ENCODE data around the gene NTSR1.

The NTSR1 gene

DNA sequence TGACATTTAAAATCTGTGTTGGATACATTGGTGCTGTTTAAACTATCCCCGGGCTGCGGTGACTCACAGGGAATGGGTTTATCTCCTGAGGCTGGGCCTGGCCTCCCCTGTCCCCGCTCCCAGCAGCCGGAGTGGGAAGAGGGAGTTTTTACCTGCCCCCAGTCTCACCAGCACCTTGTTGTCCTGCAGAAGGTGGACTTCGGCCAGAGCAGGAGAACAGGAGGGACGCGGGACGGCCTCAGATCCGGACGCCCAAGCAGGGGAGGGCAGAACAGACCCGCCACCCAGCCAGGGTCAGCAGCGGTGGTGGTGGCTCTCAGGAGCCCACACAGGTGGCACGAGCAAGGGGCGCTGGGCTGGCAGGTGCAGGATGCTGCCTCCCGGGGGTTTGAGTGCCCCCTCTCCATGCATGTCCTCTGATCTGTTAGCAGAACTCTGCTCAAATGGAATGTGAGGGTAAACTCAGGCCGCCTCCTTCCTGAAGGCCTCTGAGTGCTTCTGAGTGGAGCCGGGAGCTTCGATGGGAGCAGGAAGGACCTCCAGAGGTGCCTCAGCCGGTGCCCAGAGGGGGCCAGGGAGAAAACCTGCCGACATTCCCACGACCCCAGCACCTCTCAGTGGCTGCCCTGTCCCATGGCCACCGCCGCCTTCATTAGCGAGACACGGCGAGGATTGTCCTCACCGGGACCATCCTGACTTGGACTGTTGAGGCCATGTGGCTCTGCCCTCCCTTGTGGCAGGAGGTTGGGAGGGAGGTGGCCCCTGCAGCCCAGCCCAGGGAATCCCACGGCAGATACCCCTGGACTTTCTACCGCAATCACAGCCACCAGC is 44.2 kb downstream of the NTSR1 start:
- Histone ChIP-seq H3K4me3 (no peak overlapping the region), H3K27ac (no peak overlapping the region)
- TF ChIP-seq, protein P1, sequence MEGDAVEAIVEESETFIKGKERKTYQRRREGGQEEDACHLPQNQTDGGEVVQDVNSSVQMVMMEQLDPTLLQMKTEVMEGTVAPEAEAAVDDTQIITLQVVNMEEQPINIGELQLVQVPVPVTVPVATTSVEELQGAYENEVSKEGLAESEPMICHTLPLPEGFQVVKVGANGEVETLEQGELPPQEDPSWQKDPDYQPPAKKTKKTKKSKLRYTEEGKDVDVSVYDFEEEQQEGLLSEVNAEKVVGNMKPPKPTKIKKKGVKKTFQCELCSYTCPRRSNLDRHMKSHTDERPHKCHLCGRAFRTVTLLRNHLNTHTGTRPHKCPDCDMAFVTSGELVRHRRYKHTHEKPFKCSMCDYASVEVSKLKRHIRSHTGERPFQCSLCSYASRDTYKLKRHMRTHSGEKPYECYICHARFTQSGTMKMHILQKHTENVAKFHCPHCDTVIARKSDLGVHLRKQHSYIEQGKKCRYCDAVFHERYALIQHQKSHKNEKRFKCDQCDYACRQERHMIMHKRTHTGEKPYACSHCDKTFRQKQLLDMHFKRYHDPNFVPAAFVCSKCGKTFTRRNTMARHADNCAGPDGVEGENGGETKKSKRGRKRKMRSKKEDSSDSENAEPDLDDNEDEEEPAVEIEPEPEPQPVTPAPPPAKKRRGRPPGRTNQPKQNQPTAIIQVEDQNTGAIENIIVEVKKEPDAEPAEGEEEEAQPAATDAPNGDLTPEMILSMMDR (IDR thresholded peaks at IDR 0.05), result no peak
- no peak for DNase-seq (ENCODE audit: low spot score)

DNA sequence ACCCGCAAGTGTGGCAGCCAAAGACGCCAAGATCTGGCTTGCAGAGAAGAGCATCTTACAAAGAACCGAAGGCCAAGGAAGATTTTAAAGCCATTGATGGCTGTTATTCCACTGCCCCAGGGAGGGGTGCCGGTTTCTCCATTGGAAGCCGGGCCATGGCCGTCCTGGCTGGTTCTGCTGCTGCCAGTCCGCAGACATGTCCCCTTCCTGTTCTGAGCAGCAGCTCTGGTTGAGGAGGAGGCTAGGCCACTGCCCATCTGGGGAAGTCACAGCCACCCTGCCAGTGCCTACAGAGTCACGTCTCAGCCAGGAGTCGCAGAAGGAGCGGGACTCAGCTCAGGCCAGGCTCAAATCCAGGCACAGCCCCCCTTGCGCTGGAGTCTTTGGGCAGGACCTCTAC is 45.0 kb downstream of the NTSR1 start:
- DNase-seq (ENCODE audit: low spot score), result no peak
- Histone ChIP-seq H3K4me3 (no peak overlapping the region), H3K27ac (no peak overlapping the region)
- TF ChIP-seq, protein P1 (IDR thresholded peaks at IDR 0.05), result no peak

DNA sequence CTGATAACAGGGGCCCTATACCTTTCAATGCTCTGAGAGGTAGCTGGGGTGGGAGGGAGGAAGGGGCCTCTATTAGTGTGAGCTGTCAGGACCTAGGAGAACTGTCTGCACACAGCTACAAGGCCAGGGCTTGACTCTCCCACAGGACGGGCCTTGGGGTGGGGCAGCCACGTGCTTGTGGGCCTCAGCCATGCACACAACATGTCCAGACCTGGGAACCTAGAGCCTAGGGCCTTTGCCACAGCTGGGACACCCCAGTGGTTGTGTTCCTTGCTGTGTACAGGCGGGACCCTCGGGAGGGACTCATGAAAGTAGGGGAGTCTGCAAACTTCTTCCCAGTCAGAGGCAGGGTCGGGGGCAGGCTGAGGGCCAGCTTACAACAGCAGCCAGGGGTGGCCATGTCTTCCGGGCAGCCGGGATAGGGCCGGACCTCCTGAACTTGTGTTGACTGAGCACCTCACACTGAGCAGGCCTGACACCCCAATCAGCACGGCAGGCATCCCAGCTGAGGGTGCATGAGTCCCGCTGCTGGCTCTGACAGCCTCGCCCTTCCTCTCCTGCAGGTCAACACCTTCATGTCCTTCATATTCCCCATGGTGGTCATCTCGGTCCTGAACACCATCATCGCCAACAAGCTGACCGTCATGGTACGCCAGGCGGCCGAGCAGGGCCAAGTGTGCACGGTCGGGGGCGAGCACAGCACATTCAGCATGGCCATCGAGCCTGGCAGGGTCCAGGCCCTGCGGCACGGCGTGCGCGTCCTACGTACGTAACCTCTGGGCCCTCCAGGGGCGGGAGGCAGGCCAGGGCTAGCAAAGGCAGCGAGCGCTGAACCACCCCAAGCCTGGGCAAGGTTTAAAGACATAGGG is 45.7 kb downstream of the NTSR1 start:
- Histone ChIP-seq H3K4me3 (no peak overlapping the region), H3K27ac (no peak overlapping the region)
- no peak for DNase-seq (ENCODE audit: low spot score)
- TF ChIP-seq, protein P1 (IDR thresholded peaks at IDR 0.05), result no peak

DNA sequence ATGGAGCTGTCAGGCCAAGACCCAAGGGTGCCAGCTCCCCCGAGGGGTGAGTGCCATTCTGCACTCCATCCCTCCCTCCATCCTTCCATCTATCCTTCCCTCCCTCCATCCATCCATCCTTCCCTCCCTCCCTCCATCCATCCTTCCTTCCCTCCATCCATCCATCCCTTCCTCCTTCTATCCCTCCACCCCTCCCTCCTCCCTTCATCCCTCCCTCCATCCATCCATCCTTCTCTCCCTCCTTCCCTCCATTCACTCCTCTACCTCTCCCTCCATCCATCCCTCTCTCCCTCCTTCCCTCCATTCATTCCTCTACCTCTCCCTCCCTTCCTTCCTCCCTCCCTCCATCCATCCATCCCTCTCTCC is 46.3 kb downstream of the NTSR1 start:
- TF ChIP-seq, protein P1 (IDR thresholded peaks at IDR 0.05), result no peak
- no peak for DNase-seq (ENCODE audit: low spot score)
- Histone ChIP-seq H3K27ac (no peak overlapping the region), H3K4me3 (no peak overlapping the region)

DNA sequence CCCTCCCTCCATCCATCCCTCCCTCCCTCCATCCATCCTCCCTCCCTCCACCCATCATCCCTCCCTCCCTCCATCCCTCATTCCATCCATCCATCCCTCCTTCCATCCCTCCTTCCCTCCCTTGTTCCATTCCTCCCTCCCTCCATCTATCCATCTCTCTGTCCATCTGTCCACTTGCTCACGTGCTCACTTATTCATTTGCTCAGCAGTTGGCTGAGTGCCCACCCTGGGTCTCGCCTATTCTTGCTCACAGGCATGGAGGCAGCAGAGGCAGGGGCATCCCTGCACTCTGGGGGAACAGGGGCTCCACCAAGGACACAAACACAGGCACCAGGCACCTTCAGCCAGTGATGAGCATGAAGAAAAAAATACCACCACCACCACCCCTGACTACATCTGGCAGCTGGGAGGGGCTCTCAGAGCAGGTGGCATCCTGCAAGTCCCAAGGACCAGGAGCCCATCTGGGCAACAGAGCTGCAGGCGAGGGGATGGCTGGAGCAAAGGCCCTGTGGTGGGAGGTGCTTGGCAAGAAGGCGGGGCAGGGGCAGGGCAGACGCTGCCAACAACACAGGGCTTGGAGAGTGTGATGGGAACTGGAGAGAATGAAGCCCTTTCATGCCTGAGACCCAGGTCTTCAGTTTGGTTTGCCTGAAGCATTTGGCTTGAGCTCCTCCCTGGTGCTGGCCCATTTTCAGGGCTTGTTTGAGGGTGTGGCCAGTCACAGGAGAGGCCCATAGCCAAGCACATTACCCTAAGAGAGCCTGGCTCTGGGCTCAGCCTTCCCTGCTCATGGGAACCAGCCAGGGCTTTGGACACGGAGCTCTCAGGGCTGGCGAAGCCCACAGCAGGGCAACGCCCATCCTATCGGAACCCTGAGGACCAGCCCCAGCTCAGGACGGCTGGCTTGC is 47.4 kb downstream of the NTSR1 start:
- TF ChIP-seq, protein P1 (IDR thresholded peaks at IDR 0.05), result no peak

DNA sequence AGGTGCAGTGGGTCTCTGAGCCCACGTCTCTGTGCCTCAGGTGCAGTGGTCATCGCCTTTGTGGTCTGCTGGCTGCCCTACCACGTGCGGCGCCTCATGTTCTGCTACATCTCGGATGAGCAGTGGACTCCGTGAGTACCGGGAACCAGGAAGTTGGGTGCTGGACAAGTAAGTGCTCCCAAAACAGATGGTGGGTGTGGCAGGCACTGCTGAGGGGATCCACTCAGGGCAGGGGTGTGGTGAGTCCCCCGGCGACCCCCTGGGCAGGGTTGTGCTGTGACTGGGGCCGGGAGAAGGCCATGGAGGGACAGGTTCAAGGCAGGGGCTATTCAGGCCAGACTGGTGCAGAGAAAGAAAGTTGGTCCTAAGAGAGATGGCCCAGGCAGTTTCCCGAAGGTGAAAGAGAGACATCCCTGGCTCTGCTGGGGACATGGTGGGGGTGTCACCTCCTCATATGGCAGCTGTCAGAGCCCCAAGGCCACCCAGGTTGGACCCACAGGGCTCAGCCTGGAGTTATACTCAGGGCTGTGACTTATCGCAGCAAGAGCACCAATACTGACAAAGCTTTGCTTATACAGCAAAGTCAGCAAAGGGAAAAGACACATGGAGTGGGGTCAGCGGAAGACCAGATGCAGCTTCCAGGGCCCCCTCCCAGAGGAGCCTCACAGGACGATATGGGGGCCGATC is 49.7 kb downstream of the NTSR1 start:
- H3K4me3 ChIP-seq, result no peak overlapping the region
- TF ChIP-seq, protein P1 (IDR thresholded peaks at IDR 0.05), result no peak
- DNase-seq (ENCODE audit: low spot score), result no peak
- H3K27ac ChIP-seq, result no peak overlapping the region

More for the DNA sequence above, 47.4 kb downstream of the NTSR1 start:
- Histone ChIP-seq H3K27ac (no peak overlapping the region), H3K4me3 (no peak overlapping the region)
- no peak for DNase-seq (ENCODE audit: low spot score)

All from coronary artery (tissue), 2 donors.